ENCODE measurements around the gene DNAH17.

Gene DNAH17

DNA sequence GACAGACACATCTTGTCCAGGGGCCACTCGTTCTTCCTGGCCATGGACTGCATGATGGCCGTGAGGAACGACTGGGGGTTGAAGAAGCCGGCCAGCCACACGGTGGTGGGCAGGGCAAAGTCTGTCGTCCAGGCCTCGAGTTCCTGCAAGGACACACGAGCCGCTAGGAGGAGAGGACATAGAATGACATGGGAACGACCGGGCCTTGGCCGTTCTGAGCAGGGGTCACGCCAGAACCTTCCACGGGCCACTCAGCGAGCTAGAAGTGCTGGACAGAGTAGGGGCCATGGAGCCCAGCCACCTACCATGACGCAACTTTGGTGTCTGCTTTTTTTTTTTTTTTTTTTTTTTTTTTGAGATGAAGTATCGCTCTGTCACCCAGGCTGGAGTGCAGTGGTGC lies 151.8 kb downstream of the DNAH17 start:
- Histone ChIP-seq H3K4me3 (ENCODE audit: low read length) (no peak overlapping the region), H3K27me3 (ENCODE audit: insufficient read depth, low read length) (no peaks in the 10 kb centered on the region), H2AFZ (ENCODE audit: low read depth, low read length) (no peak overlapping the region), H3K4me1 (ENCODE audit: insufficient read depth, low read length) (peaks cover 9% of the 10 kb centered on the region), H3K9me3 (ENCODE audit: low read length) (no peaks in the 10 kb centered on the region), H3K36me3 (ENCODE audit: insufficient read depth, low read length) (peaks cover 56% of the 10 kb centered on the region)

DNA sequence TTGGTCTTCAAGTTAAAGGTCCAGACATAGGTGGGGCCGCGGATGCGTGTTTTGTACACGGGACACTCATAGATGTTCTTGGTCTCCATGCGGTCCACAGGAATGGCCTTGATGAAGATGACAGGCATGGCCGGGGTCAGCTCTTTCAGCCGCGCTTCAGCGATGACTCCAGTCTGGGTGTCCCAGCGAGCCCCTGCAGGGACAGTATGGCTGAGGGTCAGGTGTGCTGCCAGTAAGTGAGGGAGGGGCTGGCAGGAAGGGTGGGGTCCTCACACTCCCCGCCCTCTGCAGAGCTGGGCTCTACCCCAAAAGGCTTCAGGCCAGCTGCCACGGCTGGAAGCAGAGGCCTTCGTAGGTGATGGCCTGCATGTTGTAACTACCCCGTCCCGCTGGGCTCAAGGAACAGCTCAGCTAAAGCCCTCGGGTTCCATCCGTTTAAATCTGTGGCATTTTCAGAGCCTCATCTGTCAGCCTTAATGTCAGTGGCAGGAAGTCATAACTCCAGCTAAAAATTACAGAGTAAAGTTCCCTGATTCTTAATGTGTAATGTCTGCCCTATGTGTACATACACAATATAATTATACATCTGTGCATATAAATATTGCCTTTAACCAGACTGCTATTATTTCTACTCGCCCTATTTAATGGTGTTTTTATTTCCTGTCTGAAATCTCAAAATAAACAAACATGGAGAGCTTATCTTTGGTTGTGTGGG lies 153.1 kb downstream of the DNAH17 start:
- Histone ChIP-seq H3K4me1 (ENCODE audit: insufficient read depth, low read length) (peaks cover 9% of the 10 kb centered on the region), H3K36me3 (ENCODE audit: insufficient read depth, low read length) (peaks cover 68% of the 10 kb centered on the region), H3K27me3 (ENCODE audit: insufficient read depth, low read length) (no peaks in the 10 kb centered on the region), H2AFZ (ENCODE audit: low read depth, low read length) (no peak overlapping the region), H3K9me3 (ENCODE audit: low read length) (no peaks in the 10 kb centered on the region), H3K4me3 (ENCODE audit: low read length) (no peak overlapping the region)

GRCh38 chr17:78422872-78423588 lies 154.2 kb downstream of the DNAH17 start:
- H3K4me1 ChIP-seq (ENCODE audit: insufficient read depth, low read length): peaks cover 9% of the 10 kb centered on the region
- peaks cover 69% of the 10 kb centered on the region for H3K36me3 ChIP-seq (ENCODE audit: insufficient read depth, low read length)

DNA sequence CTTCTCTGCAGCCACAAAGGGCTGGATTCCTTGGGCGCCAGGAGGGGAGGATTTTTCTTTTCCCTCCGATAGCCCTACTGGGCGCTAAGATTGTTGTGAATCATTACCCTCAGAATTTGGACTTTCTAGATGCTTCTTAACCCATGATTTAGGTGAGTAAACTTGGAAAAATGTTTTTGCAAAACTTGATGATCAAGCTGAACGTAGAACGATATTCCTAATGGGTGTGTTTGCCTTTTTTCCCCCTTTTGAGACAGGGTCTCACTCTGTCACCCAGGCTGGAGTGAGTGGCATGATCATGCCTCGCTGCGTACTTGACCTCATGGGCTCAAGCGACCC lies 155.0 kb downstream of the DNAH17 start:
- no peaks in the 10 kb centered on the region for H3K27me3 ChIP-seq (ENCODE audit: insufficient read depth, low read length)
- H3K36me3 ChIP-seq (ENCODE audit: insufficient read depth, low read length): peaks cover 65% of the 10 kb centered on the region
- H2AFZ ChIP-seq (ENCODE audit: low read depth, low read length): no peak overlapping the region
- no peak overlapping the region for H3K4me3 ChIP-seq (ENCODE audit: low read length)
- peaks cover 9% of the 10 kb centered on the region for H3K4me1 ChIP-seq (ENCODE audit: insufficient read depth, low read length)
- H3K9me3 ChIP-seq (ENCODE audit: low read length): no peaks in the 10 kb centered on the region

More at GRCh38 chr17:78422872-78423588, 154.2 kb downstream of the DNAH17 start:
- no peak overlapping the region for H2AFZ ChIP-seq (ENCODE audit: low read depth, low read length)
- no peaks in the 10 kb centered on the region for H3K9me3 ChIP-seq (ENCODE audit: low read length)
- H3K27me3 ChIP-seq (ENCODE audit: insufficient read depth, low read length): no peaks in the 10 kb centered on the region
- no peak overlapping the region for H3K4me3 ChIP-seq (ENCODE audit: low read length)

- peaks cover 62% of the 10 kb centered on the region for H3K36me3 ChIP-seq (ENCODE audit: insufficient read depth, low read length)
- peaks cover 9% of the 10 kb centered on the region for H3K4me1 ChIP-seq (ENCODE audit: insufficient read depth, low read length)
Observed at GRCh38 chr17:78421534-78422266, 155.5 kb downstream of the DNAH17 start.

GRCh38 chr17:78421084-78421533 lies 156.1 kb downstream of the DNAH17 start:
- no peaks in the 10 kb centered on the region for H3K9me3 ChIP-seq (ENCODE audit: low read length)
- no peak overlapping the region for H2AFZ ChIP-seq (ENCODE audit: low read depth, low read length)
- H3K36me3 ChIP-seq (ENCODE audit: insufficient read depth, low read length): peaks cover 60% of the 10 kb centered on the region
- H3K27me3 ChIP-seq (ENCODE audit: insufficient read depth, low read length): no peaks in the 10 kb centered on the region
- peaks cover 9% of the 10 kb centered on the region for H3K4me1 ChIP-seq (ENCODE audit: insufficient read depth, low read length)
- no peak overlapping the region for H3K4me3 ChIP-seq (ENCODE audit: low read length)

More at GRCh38 chr17:78421534-78422266, 155.5 kb downstream of the DNAH17 start:
- Histone ChIP-seq H2AFZ (ENCODE audit: low read depth, low read length) (no peak overlapping the region), H3K27me3 (ENCODE audit: insufficient read depth, low read length) (no peaks in the 10 kb centered on the region), H3K9me3 (ENCODE audit: low read length) (no peaks in the 10 kb centered on the region), H3K4me3 (ENCODE audit: low read length) (no peak overlapping the region)

DNA sequence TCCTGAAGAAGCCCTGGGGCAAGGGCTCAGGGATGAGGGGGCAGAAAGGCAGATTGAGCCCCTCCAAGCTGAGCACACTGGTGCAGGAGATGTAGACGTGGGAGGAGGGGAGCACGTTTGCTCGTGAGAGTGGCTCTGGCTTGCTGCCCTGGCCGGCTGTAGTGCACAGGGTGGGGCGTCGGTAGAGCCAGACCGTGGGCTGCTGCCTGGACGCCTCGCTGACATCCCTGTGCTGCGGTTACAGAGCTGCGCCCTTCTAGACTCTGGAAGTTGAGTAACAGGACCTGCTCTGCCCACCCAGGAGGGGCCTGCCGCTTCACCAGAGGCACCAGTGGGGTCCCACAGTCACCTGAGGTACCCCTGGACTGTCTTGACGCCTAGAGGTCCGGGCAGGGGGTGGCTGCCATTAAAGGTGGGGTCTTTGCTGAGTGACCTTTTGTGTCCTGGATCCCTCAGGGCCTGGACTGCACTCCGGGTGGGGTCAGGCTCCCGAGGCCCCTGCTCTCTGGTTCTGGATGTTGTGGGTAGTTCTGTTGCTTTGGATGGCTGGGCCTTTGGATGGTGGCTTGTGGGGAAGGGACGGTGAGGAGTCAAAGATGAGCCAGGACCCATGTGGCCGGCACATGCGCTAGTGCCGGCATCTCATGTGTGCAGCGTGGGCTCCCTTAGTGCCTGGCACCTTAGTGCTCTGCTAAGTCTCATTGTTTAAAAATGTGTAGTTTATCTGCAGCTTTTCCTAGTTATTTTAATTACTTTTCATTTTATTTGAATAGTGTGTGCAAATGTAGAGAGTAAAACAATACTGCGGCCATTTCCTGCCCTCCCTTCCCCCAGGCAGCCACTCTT lies 157.0 kb downstream of the DNAH17 start:
- H3K36me3 ChIP-seq (ENCODE audit: insufficient read depth, low read length): peaks cover 62% of the 10 kb centered on the region
- H2AFZ ChIP-seq (ENCODE audit: low read depth, low read length): no peak overlapping the region
- peaks cover 9% of the 10 kb centered on the region for H3K4me1 ChIP-seq (ENCODE audit: insufficient read depth, low read length)
- no peaks in the 10 kb centered on the region for H3K9me3 ChIP-seq (ENCODE audit: low read length)
- H3K4me3 ChIP-seq (ENCODE audit: low read length): no peak overlapping the region
- no peaks in the 10 kb centered on the region for H3K27me3 ChIP-seq (ENCODE audit: insufficient read depth, low read length)

DNA sequence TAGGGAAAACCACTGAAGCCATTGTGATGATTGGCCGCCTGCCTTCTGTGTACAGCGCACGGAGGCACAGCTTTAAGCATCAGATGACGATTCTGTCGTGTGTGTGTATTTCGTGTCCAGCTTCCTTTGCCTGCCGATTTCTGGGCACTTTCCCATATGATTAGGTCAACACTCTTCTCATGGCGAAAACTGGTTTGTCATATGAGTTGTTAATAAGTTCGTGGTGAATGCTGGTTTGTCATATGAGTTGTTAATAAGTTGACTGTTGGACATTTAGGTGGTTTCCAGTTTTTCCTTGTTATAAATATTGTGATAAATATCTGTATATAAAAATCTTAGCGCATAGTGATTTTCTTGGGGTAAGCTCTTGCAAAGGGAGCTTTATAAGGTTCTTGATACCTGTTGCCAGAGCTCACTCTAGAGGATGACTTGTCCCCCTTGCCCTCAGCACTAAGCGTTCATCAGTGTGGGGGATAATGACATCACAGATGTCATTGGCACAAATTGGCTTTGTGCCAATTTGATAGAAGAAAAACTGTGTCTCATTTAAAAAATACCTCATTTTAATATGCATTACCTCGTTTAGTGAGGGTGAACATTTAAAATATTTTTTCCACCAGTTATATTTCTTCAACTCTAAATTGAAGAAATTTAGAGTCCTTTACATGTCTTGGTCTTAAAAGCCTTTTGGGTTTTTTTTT lies 158.7 kb downstream of the DNAH17 start:
- H3K4me3 ChIP-seq (ENCODE audit: low read length): no peak overlapping the region
- no peak overlapping the region for H2AFZ ChIP-seq (ENCODE audit: low read depth, low read length)
- H3K4me1 ChIP-seq (ENCODE audit: insufficient read depth, low read length): peaks cover 9% of the 10 kb centered on the region
- peaks cover 58% of the 10 kb centered on the region for H3K36me3 ChIP-seq (ENCODE audit: insufficient read depth, low read length)
- H3K27me3 ChIP-seq (ENCODE audit: insufficient read depth, low read length): no peaks in the 10 kb centered on the region
- H3K9me3 ChIP-seq (ENCODE audit: low read length): no peaks in the 10 kb centered on the region

DNA sequence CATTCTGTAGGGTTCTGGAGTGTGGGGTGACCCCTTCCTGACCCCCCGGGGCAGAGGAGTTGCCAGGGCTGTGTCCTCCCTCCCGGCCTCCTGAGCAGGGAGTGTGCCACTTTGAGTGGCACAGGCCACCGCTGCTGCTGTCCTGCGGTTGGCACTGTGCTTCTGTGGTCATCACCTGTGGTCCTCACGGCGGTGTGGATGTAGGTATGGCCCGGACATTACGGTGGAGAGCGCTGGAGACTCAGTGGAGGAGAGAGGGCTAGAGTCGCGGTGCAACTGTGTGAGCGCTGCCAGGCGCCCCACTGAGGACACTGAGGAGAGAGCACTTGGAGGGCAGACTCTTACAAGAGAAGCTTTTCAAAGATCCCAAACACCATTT lies 159.7 kb downstream of the DNAH17 start:
- Histone ChIP-seq H3K4me3 (ENCODE audit: low read length) (no peak overlapping the region), H3K36me3 (ENCODE audit: insufficient read depth, low read length) (peaks cover 56% of the 10 kb centered on the region), H2AFZ (ENCODE audit: low read depth, low read length) (no peak overlapping the region), H3K9me3 (ENCODE audit: low read length) (no peaks in the 10 kb centered on the region), H3K27me3 (ENCODE audit: insufficient read depth, low read length) (no peaks in the 10 kb centered on the region), H3K4me1 (ENCODE audit: insufficient read depth, low read length) (peaks cover 9% of the 10 kb centered on the region)

DNA sequence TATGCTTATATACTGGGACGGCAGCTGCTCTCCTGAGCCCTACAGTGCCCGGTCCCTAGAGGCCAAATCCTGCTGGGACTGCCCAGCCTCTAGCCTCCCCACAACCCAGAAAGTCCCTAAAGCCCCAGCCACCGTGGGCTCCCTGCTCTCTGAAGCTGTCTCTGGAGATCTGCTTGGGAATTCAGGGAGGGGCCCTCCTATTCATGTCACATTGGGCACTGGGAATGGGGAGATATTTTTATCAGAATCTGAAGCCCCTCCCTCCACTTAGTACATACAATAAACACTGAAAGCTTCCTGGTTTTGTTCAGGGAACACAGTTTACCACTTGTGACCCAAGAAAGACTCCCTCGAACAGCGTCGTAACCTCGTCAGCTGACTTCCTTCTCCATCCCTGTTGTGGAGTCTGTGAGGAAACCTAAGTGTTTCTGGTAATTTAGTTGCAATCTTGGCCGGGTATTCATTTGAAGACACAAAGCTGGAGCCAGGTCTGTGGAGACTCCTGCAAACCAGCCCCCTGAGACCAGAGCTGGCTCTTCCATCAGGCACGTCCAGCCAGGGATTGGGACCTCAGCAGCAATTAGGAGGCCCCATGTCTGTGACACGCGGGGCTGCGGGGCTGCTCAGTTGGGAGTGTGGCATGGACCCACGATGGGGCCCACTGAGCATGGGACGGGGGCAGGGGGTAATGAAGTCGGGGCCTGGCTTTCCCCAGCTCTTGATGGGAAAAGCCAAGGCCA lies 160.2 kb downstream of the DNAH17 start:
- Histone ChIP-seq H3K36me3 (ENCODE audit: insufficient read depth, low read length) (peaks cover 57% of the 10 kb centered on the region), H3K9me3 (ENCODE audit: low read length) (no peaks in the 10 kb centered on the region), H3K27me3 (ENCODE audit: insufficient read depth, low read length) (no peaks in the 10 kb centered on the region), H3K4me3 (ENCODE audit: low read length) (no peak overlapping the region), H2AFZ (ENCODE audit: low read depth, low read length) (no peak overlapping the region), H3K4me1 (ENCODE audit: insufficient read depth, low read length) (peaks cover 9% of the 10 kb centered on the region)

DNA sequence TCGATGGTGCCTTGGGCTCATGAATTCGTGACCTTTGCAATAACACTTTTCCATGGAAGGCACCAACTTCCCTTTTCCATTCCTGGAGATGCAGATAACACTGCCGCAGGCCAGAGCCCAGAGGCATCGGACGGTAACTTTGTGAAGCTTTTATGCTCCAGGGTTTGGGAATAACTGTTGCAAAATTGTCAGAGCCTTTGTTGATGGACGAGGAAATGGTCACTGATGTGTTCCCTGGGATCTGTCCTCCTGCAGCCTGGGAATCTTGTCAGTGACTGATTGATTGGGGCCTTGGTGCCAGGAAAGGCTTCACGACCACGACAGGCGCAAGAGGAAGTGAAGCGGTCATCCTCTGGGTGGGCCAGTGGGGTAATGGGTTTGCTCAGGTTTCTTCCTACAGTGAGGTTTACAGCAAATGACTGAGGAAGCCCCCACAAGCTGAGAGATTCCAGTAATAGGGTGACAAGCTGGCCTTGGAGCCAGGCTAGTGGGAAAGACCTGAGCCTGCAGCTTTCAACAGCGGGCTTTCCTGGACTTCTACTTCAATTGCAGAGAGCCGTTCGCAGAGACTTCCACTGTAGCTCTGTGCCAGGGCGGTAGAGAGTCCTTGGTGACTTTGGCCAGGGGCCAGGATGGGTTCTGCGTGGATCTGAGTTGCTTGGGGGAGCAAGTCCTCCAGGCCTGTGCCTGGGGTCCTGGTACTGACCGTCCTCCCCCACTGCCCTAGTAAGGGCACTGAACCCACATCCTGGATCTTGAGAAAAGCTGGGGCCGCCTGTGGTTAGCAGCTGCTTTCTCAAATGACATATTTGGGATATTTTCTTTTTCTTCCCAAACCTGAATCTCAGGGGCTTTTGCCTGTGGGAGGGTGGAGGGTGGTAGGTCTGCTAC lies 161.1 kb downstream of the DNAH17 start:
- Histone ChIP-seq H3K4me1 (ENCODE audit: insufficient read depth, low read length) (peaks cover under 1% of the 10 kb centered on the region), H3K4me3 (ENCODE audit: low read length) (no peak overlapping the region), H3K27me3 (ENCODE audit: insufficient read depth, low read length) (no peaks in the 10 kb centered on the region), H3K36me3 (ENCODE audit: insufficient read depth, low read length) (peaks cover 56% of the 10 kb centered on the region), H2AFZ (ENCODE audit: low read depth, low read length) (no peak overlapping the region), H3K9me3 (ENCODE audit: low read length) (no peaks in the 10 kb centered on the region)
